ENCODE data around the gene CSH2.

GRCh38 chr17:63830278-63830677 lies 43.2 kb downstream of the CSH2 start:
- TF ChIP-seq, protein P1, sequence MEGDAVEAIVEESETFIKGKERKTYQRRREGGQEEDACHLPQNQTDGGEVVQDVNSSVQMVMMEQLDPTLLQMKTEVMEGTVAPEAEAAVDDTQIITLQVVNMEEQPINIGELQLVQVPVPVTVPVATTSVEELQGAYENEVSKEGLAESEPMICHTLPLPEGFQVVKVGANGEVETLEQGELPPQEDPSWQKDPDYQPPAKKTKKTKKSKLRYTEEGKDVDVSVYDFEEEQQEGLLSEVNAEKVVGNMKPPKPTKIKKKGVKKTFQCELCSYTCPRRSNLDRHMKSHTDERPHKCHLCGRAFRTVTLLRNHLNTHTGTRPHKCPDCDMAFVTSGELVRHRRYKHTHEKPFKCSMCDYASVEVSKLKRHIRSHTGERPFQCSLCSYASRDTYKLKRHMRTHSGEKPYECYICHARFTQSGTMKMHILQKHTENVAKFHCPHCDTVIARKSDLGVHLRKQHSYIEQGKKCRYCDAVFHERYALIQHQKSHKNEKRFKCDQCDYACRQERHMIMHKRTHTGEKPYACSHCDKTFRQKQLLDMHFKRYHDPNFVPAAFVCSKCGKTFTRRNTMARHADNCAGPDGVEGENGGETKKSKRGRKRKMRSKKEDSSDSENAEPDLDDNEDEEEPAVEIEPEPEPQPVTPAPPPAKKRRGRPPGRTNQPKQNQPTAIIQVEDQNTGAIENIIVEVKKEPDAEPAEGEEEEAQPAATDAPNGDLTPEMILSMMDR (IDR thresholded peaks at IDR 0.05): no peak
- TF ChIP-seq POLR2A (IDR thresholded peaks at IDR 0.05): no peak
- TF ChIP-seq EP300 (IDR thresholded peaks at IDR 0.05): no peak

Measured in tibial nerve (tissue), 4 donors.